GM12878 (cell line): ENCODE results near the gene JPH4. TPM values are rescaled to one million over a fixed set of nuclear protein-coding genes. Genes with fewer than 3 reads are reported as not detected.

Source experiments
- ATAC-seq: fragments of 200-7000 bp; cut with Tn5 transposase; 3 replicates; pipeline ENCODE4 v1.9.1; 2020; ENCODE audit warnings: mild to moderate bottlenecking, moderate library complexity
- Bru-seq: library from RNA; stranded (reverse); fragments of 400-500 nt; gene quantifications from one replicate; lab custom pipeline; 2021; lab: Mats Ljungman, UMichigan
- BruChase-seq, 2 experiments: library from RNA; stranded (reverse); fragments of 400-500 nt; gene quantifications; one replicate each; lab custom pipeline; 2021; lab: Mats Ljungman, UMichigan
- BruUV-seq: library from RNA; stranded (reverse); fragments of 400-500 nt; replicated peaks from 2 replicates; lab custom pipeline; 2021; lab: Mats Ljungman, UMichigan
- CTCF ChIA-PET: fragments of 300-600 bp; sonication (Branson Sonifier 250); formaldehyde crosslinking; extraction: SDS; loops from one replicate; lab custom pipeline; 2021; ENCODE audit warnings: inconsistent platforms; lab: Yijun Ruan, JAX
- POLR2A ChIA-PET: fragments of 350-600 bp; formaldehyde crosslinking; extraction: SDS; loops from one replicate; lab custom pipeline; 2021; ENCODE audit warnings: inconsistent platforms; lab: Charles Lee
- RAD21 ChIA-PET: fragments of 300-600 bp; sonication (Branson Sonifier 250); formaldehyde crosslinking; loops from one replicate; lab custom pipeline; 2023; ENCODE audit warnings: antibody characterized with exemption; ENCODE audit not compliant: unreplicated experiment; lab: Charles Lee
- SMC1A ChIA-PET: fragments of 300-600 bp; sonication (Branson Sonifier 250); formaldehyde crosslinking; loops from one replicate; lab custom pipeline; 2023; ENCODE audit not compliant: unreplicated experiment, uncharacterized antibody; lab: Charles Lee
- DNase-seq: peaks from one replicate; pipeline ENCODE4 v3.0.0-alpha.2; 2011; ENCODE audit warnings: low read depth, low spot score
- FAIRE-seq: peaks from 3 replicates; lab custom pipeline; 2011; peaks lifted over from hg19 to GRCh38; lab: Jason Lieb, UNC
- H2AFZ ChIP-seq: 2 replicates; pipeline ENCODE4 v1.6.0; 2011; ENCODE audit warnings: low read depth, low read length, control low read depth; ENCODE audit not compliant: control insufficient read depth
- H3K27ac ChIP-seq: 2 replicates; pipeline ENCODE4 v1.5.1; 2011; ENCODE audit warnings: control low read depth; ENCODE audit not compliant: control insufficient read depth, insufficient read depth
- H3K27me3 ChIP-seq, 2 experiments: replicated peaks in 1 of 2; 2 replicates each; pipeline versions ENCODE4 v1.6.0 to v1.6.1; 2011; ENCODE audit warnings: low read length in 1 of 2; ENCODE audit not compliant: control insufficient read depth in 2 of 2, insufficient read depth in 2 of 2
- H3K36me3 ChIP-seq, 2 experiments: 2 replicates each; pipeline ENCODE4 v1.5.1; 2011; ENCODE audit warnings: low read length in 1 of 2; ENCODE audit not compliant: control insufficient read depth in 2 of 2, insufficient read depth in 2 of 2
- H3K4me1 ChIP-seq: 2 replicates; pipeline ENCODE4 v1.6.1; 2011; ENCODE audit warnings: mild to moderate bottlenecking, low read length, moderate library complexity, mixed read lengths; ENCODE audit not compliant: control insufficient read depth, insufficient read depth
- H3K4me2 ChIP-seq: 2 replicates; pipeline ENCODE4 v1.6.0; 2011; ENCODE audit warnings: control low read depth; ENCODE audit not compliant: control insufficient read depth, insufficient read depth
- H3K4me3 ChIP-seq: fragments of 200-600 bp; sonication (generic); 2 replicates; pipeline ENCODE4 v1.5.1; 2016
- H3K79me2 ChIP-seq: 2 replicates; pipeline ENCODE4 v1.6.0; 2011; ENCODE audit warnings: low read length; ENCODE audit not compliant: control insufficient read depth, insufficient read depth
- H3K9ac ChIP-seq: 2 replicates; pipeline ENCODE4 v1.8.0; 2011; ENCODE audit warnings: low read length, control low read depth, mixed read lengths; ENCODE audit not compliant: control insufficient read depth, insufficient read depth
- H3K9me3 ChIP-seq: replicated peaks from 3 replicates; pipeline ENCODE4 v1.5.1; 2011; ENCODE audit warnings: mild to moderate bottlenecking, low read length; ENCODE audit not compliant: control insufficient read depth, insufficient read depth
- H4K20me1 ChIP-seq: 2 replicates; pipeline ENCODE4 v1.6.0; 2011; ENCODE audit not compliant: control insufficient read depth, insufficient read depth
- BMI1 ChIP-seq: fragments of 450-650 bp; IDR thresholded peaks from 2 replicates; pipeline ENCODE4 v1.6.1; 2016; ENCODE audit warnings: mild to moderate bottlenecking, moderate library complexity, borderline replicate concordance
- EGR1 ChIP-seq, 2 experiments: IDR thresholded peaks; 1 replicate in 1 of 2; 2 replicates in 1 of 2; pipeline ENCODE4 v1.6.1; 2011 to 2012; ENCODE audit warnings: low read depth in 2 of 2, low read length in 2 of 2, borderline replicate concordance in 1 of 2, mild to moderate bottlenecking in 1 of 2, moderate library complexity in 1 of 2
- FOXM1 ChIP-seq: IDR thresholded peaks from 2 replicates; pipeline ENCODE4 v1.6.1; 2012; ENCODE audit warnings: low read depth, mild to moderate bottlenecking, inconsistent platforms, low read length, moderate library complexity
- MYB ChIP-seq: fragments of 150-350 bp; IDR thresholded peaks from 2 replicates; pipeline ENCODE4 v1.6.1; 2014; ENCODE audit warnings: mild to moderate bottlenecking, low read depth, low read length, borderline replicate concordance
- RFX5 ChIP-seq: IDR thresholded peaks from 2 replicates; pipeline ENCODE4 v1.6.1; 2011; ENCODE audit warnings: low read depth, low read length, improper control_type of control experiment
- SMAD5 ChIP-seq: IDR thresholded peaks from 2 replicates; pipeline ENCODE4 v1.6.1; 2016; ENCODE audit warnings: antibody characterized with exemption, low read depth
- SUPT20H ChIP-seq: IDR thresholded peaks from 2 replicates; pipeline ENCODE4 v1.6.1; 2011; ENCODE audit warnings: low read depth, mild to moderate bottlenecking, low read length, moderate library complexity, borderline replicate concordance; ENCODE audit not compliant: control insufficient read depth
- WGBS: methylation state at CpG from one replicate; pipeline ENCODE4 v1.1.6; 2016; ENCODE audit warnings: low lambda C conversion rate; ENCODE audit not compliant: insufficient replicate concordance, insufficient coverage; ENCODE audit errors: missing lambda C conversion rate; 5-methylcytosine and 5-hydroxymethylcytosine counted together
- in situ Hi-C: fragments of 300-500 bp; cut with MboI; formaldehyde crosslinking; loops from 9 replicates; pipeline ENCODE4 v1.14.3; 2018; ENCODE audit warnings: mixed read lengths
- intact Hi-C: fragments of 100-400 bp; cut with micrococcal nuclease; formaldehyde crosslinking; loops from one replicate; pipeline ENCODE4 v1.14.2; 2022; ENCODE audit not compliant: unreplicated experiment
- long read RNA-seq, 2 experiments: library from polyadenylated mRNA; unstranded; transcript quantifications; one replicate each; pipeline ENCODE4 v2.0.0, GENCODE V29; 2019 to 2020
- polyA minus RNA-seq, 3 experiments: library from RNA; depleted of rRNA, polyadenylated mRNA; stranded (reverse); fragments of >200 nt; gene quantifications; 2 replicates each; pipeline ENCODE4 v1.2.3, GENCODE V29; 2011
- polyA plus RNA-seq, 11 experiments: library from polyadenylated mRNA; depleted of rRNA in 4 of 11; unstranded in 6 of 11; stranded (reverse) in 5 of 11; fragments of >200 nt; fragmentation: Nextera tagmentation in 4 of 11; fragmentation: Illumina TruSeq in 1 of 11; extraction: Ambion mirVana in 4 of 11; extraction: Trizol in 1 of 11; gene quantifications; 1 replicate in 1 of 11; 2 replicates in 10 of 11; pipeline versions ENCODE4 v1.2.1 to v1.2.3, GENCODE V29; 2011 to 2016; ENCODE audit warnings: inconsistent platforms in 2 of 11, missing spikeins in 2 of 11, low read depth in 1 of 11
- total RNA-seq, 4 experiments: library from RNA; depleted of rRNA in 3 of 4; stranded (reverse); fragments of >200 nt in 3 of 4; fragmentation: Illumina TruSeq in 1 of 4; extraction: Trizol in 1 of 4; gene quantifications; 2 replicates each; pipeline versions ENCODE4 v1.2.1 to v1.2.3, GENCODE V29; 2013 to 2021

JPH4 gene
- total RNA-seq (2013; cell fraction: nucleolus; rRNA removed), result 18.3 and 18.9 TPM in 2 replicates
- total RNA-seq (2014; rRNA removed) (2.5 and 2.6 TPM in 2 replicates), total RNA-seq (2014; rRNA removed; fragmentation: Illumina TruSeq; extraction: Trizol) (3.0 and 3.2 TPM in 2 replicates), total RNA-seq (2021) (10.3 and 10.6 TPM in 2 replicates), polyA plus RNA-seq (2011; rRNA removed) (6.8 and 8.4 TPM in 2 replicates), polyA plus RNA-seq (2014; fragmentation: Illumina TruSeq; extraction: Trizol) (4.2 and 5.5 TPM in 2 replicates), polyA plus RNA-seq (2014; fragmentation: Nextera tagmentation; extraction: Ambion mirVana) (under 1 TPM; 0.48 to 0.60 TPM), polyA plus RNA-seq (2014; rRNA removed) (6.7 and 7.1 TPM in 2 replicates), polyA plus RNA-seq (2016; fragmentation: Nextera tagmentation; extraction: Ambion mirVana) (1 to 10 TPM; 3.4 to 4.4 TPM), polyA minus RNA-seq (2011; rRNA and poly(A)+ RNA removed) (5.5 and 8.0 TPM in 2 replicates), Bru-seq, nascent RNA (percentile 51 among the genes with signal in this experiment), BruChase-seq, experiment 1, labeled RNA remaining after a 6-hour chase (percentile 61 among the genes with signal in this experiment), BruChase-seq, experiment 2, labeled RNA remaining after a 2-hour chase (percentile 50 among the genes with signal in this experiment)
- 1.8 TPM for polyA plus RNA-seq (2011; ENCODE audit: low read depth)
- 7.9 and 9.8 TPM in 2 replicates for polyA plus RNA-seq (2011; cell fraction: cytosol; rRNA removed)
- polyA plus RNA-seq (2011; cell fraction: nucleus; rRNA removed), result 14.7 and 20.5 TPM in 2 replicates
- 3.2 and 3.6 TPM in 2 replicates for polyA plus RNA-seq (2012)
- polyA minus RNA-seq (2011; cell fraction: cytosol; rRNA and poly(A)+ RNA removed), result 4.4 and 5.3 TPM in 2 replicates
- polyA minus RNA-seq (2011; cell fraction: nucleus; rRNA and poly(A)+ RNA removed), result 4.1 and 6.8 TPM in 2 replicates
- long read RNA-seq, experiment 1, partial matches to known transcripts, result 0 of 1 reads
- long read RNA-seq, experiment 1, other reads (novel, unspliced or antisense), result 1 of 1 reads
- long read RNA-seq, experiment 2, result 0 reads

- Histone ChIP-seq H3K4me2 (peak within 1 kb of the TSS; percentile 44; the same call in 1 of the 2 replicates), H3K27ac (no peak within 1 kb of the TSS), H4K20me1 (no peaks in the 10 kb centered on the region), H3K9me3 (no peaks in the 10 kb centered on the region), H3K27me3 (peaks cover 2% of the 10 kb centered on the region in 2 experiments; a peak in 2 of 4 replicates), H3K79me2 (no peaks in the 10 kb centered on the region), H3K9ac (peak within 1 kb of the TSS; percentile 44), H3K4me3 (peak within 1 kb of the TSS; percentile 44; the same call in 1 of the 2 replicates), H3K36me3 (no peaks in the 10 kb centered on the region), H3K4me1 (peaks cover 2% of the 10 kb centered on the region; the same call in 1 of the 2 replicates)
- RAD21 ChIA-PET, result no interaction called here
- in situ Hi-C loops, result no loop called here
- intact Hi-C loops, result no loop called here
- ATAC-seq (peak; percentile 27), DNase-seq (no peak), FAIRE-seq (no peak)
- POLR2A ChIA-PET, result no interaction called here
- SMC1A ChIA-PET, result interaction anchor here (0.6 to 2.1 kb wide), 3 partner anchors 10 to 762 kb away, joined by 3 to 9 read pairs (median 3); no protein-coding TSS in a partner anchor
- no TSS peak for BruUV-seq
- 18% methylated on average over 10 of the region's 18 CpGs for WGBS
- CTCF ChIA-PET, result interaction anchor here (0.6 to 1.4 kb wide), 3 partner anchors 10 to 984 kb away, joined by 3 to 4 read pairs (median 3); no protein-coding TSS in a partner anchor
- TF ChIP-seq RFX5, result no peak
- TF ChIP-seq SMAD5, result no peak
- TF ChIP-seq MYB, result no peak
- no peak for TF ChIP-seq FOXM1
- no peak for TF ChIP-seq SUPT20H
- TF ChIP-seq EGR1 (IDR thresholded peaks at IDR 0.05; ENCODE audit: borderline replicate concordance in 1 of 2, low read depth in 2 of 2, low read length in 2 of 2), result 0 out of 3 replicates have a peak, but pooled peaks of 1 of the 2 experiments have one; percentile 2
- no peak for TF ChIP-seq BMI1
- TF ChIP-seq, all 136 proteins: peak for 1
- no peak within 1 kb of the TSS; the same call in 1 of the 2 replicates for H2AFZ ChIP-seq
These were observed at the start of gene JPH4 for GRCh38 chr14:23578560-23579310. Gene JPH4 (minus strand): TSS chr14:23578790. CDS start chr14:23577453, 1,337 bp downstream.
